Measurements from ENCODE around the gene PDS5B. TPM values are rescaled to one million over a fixed set of nuclear protein-coding genes. Genes with fewer than 3 reads are reported as not detected.

Gene PDS5B, protein sequence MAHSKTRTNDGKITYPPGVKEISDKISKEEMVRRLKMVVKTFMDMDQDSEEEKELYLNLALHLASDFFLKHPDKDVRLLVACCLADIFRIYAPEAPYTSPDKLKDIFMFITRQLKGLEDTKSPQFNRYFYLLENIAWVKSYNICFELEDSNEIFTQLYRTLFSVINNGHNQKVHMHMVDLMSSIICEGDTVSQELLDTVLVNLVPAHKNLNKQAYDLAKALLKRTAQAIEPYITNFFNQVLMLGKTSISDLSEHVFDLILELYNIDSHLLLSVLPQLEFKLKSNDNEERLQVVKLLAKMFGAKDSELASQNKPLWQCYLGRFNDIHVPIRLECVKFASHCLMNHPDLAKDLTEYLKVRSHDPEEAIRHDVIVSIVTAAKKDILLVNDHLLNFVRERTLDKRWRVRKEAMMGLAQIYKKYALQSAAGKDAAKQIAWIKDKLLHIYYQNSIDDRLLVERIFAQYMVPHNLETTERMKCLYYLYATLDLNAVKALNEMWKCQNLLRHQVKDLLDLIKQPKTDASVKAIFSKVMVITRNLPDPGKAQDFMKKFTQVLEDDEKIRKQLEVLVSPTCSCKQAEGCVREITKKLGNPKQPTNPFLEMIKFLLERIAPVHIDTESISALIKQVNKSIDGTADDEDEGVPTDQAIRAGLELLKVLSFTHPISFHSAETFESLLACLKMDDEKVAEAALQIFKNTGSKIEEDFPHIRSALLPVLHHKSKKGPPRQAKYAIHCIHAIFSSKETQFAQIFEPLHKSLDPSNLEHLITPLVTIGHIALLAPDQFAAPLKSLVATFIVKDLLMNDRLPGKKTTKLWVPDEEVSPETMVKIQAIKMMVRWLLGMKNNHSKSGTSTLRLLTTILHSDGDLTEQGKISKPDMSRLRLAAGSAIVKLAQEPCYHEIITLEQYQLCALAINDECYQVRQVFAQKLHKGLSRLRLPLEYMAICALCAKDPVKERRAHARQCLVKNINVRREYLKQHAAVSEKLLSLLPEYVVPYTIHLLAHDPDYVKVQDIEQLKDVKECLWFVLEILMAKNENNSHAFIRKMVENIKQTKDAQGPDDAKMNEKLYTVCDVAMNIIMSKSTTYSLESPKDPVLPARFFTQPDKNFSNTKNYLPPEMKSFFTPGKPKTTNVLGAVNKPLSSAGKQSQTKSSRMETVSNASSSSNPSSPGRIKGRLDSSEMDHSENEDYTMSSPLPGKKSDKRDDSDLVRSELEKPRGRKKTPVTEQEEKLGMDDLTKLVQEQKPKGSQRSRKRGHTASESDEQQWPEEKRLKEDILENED (N-terminal part only)
- 49.4 TPM for total RNA-seq

DNA sequence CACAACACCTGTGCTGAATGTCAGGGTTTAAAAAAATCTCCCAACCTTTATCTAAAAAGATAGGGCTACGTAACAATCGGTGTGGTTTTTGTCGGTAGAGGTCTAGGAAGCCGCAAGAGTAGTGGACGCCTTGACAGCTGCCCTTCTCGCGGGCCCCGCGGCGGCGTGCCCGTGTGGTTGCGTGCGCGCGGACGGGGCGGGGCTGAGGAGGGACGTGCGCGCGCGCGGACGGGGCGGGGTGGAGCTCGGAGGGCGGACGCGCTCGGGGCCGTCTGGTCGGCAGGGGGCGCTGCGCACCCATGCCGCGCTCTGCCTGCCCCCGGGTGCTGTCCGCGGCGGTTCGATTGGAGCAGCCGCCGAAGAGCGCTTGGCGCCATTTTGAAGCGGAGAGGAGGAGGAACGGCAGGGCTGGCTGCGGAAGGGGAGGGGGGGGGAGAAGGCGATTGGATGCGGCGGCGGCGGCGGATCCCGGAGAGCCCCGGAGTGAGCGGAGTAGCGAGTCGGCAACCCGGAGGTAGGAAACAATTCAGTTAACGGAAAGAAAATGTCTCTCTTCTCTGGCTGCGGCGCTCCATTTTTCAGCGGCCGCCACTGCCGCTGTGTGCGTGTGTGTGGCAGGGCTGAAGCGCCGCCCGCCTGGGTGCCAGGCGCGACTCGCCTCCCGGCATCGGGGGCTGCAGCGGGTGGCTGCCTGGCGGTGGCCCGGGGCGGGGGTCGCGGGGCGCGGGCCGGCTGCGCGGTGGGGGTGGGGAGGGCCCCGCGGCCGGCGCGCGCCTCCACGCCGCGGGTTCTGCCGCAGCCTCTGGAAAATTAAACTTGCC is at the start of gene PDS5B:
Gene PDS5B (plus strand): TSS at position 373 of the 821 bp plus-strand sequence. CDS start 62,321 bp downstream, outside the sequence.
- DNase-seq (ENCODE audit: extremely low spot score in 2 of 2): peak in 1 of 2 donors; percentile 93
- H3K9me3 ChIP-seq: no peaks in the 10 kb centered on the region
- intact Hi-C loops (cut with DNase I): loop anchor here (5.0 to 10.0 kb wide), 2 partner anchors 49 to 1136 kb away; no protein-coding TSS in a partner anchor
- no peaks in the 10 kb centered on the region for H3K27me3 ChIP-seq
- peak within 1 kb of the TSS; percentile 88 to 91 for H3K4me3 ChIP-seq
- H3K36me3 ChIP-seq: no peaks in the 10 kb centered on the region
- H3K4me1 ChIP-seq: peaks cover 32% of the 10 kb centered on the region
- TF ChIP-seq POLR2A (IDR thresholded peaks at IDR 0.05) (peak in 1 of 2 donors; percentile 48), POLR2AphosphoS5 (IDR thresholded peaks at IDR 0.05; ENCODE audit: insufficient read depth in 1 of 2, low read depth in 1 of 2) (peak in 1 of 2 donors; percentile 79)
- TF ChIP-seq, protein P1, sequence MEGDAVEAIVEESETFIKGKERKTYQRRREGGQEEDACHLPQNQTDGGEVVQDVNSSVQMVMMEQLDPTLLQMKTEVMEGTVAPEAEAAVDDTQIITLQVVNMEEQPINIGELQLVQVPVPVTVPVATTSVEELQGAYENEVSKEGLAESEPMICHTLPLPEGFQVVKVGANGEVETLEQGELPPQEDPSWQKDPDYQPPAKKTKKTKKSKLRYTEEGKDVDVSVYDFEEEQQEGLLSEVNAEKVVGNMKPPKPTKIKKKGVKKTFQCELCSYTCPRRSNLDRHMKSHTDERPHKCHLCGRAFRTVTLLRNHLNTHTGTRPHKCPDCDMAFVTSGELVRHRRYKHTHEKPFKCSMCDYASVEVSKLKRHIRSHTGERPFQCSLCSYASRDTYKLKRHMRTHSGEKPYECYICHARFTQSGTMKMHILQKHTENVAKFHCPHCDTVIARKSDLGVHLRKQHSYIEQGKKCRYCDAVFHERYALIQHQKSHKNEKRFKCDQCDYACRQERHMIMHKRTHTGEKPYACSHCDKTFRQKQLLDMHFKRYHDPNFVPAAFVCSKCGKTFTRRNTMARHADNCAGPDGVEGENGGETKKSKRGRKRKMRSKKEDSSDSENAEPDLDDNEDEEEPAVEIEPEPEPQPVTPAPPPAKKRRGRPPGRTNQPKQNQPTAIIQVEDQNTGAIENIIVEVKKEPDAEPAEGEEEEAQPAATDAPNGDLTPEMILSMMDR (IDR thresholded peaks at IDR 0.05): peak; percentile 60 to 95 (median 91)
- H3K27ac ChIP-seq: peak within 1 kb of the TSS; percentile 99

DNA sequence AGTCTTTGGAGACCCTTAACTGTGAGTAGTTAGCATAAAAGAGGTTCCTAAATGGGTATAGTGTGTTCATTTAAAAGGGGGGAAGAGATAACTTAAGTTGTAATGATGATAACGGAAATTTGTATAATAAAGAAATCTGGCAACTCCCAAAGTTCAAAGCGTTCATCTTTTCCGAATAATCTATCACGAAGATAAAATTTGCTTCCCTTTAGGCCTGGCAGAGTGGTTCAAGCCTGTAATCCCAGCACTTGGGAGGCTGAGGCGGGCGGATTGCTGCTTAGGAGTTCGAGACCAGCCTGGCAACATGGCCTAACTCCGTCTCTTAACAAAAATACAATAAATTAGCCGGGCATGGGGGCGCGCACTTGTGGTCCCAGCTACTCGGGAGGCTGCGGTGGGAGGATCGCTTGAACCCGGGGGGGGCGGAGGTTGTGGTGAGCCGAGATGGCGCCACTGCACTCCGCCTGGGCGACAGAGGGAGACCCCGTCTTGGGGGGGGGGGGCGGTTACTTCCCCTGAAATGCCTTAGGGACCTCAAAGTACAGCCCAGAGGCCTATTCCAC is 48.6 kb upstream of the PDS5B start:
- no peaks in the 10 kb centered on the region for H3K9me3 ChIP-seq
- no peak for DNase-seq (ENCODE audit: extremely low spot score in 2 of 2)
- TF ChIP-seq POLR2AphosphoS5 (IDR thresholded peaks at IDR 0.05; ENCODE audit: insufficient read depth in 1 of 2, low read depth in 1 of 2) (no peak), POLR2A (IDR thresholded peaks at IDR 0.05) (no peak)
- TF ChIP-seq, protein P1 (IDR thresholded peaks at IDR 0.05): no peak
- intact Hi-C loops (cut with DNase I): no loop called here
- peak overlapping the region; percentile 77 to 81 for H3K4me3 ChIP-seq
- H3K27ac ChIP-seq: peak overlapping the region; percentile 95
- peaks cover 0 to 13% of the 10 kb centered on the region in 2 donors for H3K36me3 ChIP-seq
- H3K4me1 ChIP-seq: peaks cover 52% of the 10 kb centered on the region
- H3K27me3 ChIP-seq: no peaks in the 10 kb centered on the region

DNA sequence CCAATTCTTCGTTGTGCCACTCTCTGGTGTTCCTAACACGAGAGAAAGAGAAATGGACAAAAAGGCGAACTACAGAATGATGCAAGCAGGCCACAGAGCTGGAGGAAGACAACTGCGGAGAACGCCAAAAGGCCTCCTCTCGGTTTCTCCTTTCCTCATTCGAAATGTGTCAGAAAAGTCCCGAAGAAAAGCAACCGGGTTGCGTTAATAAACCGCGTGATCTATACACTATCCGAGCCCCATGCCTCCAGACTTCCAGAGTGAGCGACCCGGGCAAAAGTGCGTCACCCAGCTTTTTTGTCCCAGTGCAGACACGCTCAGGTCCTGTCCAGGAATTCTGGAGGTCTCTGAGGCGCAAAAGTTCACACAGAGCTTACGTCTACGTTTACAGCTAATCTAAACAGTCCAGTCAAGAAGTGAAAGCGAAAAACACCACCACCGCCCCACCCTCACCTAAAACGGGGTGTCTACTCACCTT is 48.1 kb upstream of the PDS5B start:
- Histone ChIP-seq H3K27me3 (no peaks in the 10 kb centered on the region), H3K9me3 (no peaks in the 10 kb centered on the region), H3K36me3 (peaks cover 0 to 13% of the 10 kb centered on the region in 2 donors), H3K4me3 (peak overlapping the region; percentile 77 to 81), H3K4me1 (peaks cover 47% of the 10 kb centered on the region), H3K27ac (peak overlapping the region; percentile 95)
- peak in 1 of 2 donors; percentile 91 for DNase-seq (ENCODE audit: extremely low spot score in 2 of 2)
- intact Hi-C loops (cut with DNase I): no loop called here
- TF ChIP-seq POLR2AphosphoS5 (IDR thresholded peaks at IDR 0.05; ENCODE audit: insufficient read depth in 1 of 2, low read depth in 1 of 2): no peak
- TF ChIP-seq POLR2A (IDR thresholded peaks at IDR 0.05): no peak
- TF ChIP-seq, protein P1 (IDR thresholded peaks at IDR 0.05): no peak
